Neural crest cell (in vitro differentiated cells): ENCODE results near the gene SMARCAL1. TPM values are rescaled to one million over a fixed set of nuclear protein-coding genes. Genes with fewer than 3 reads are reported as not detected.
A peak's percentile ranks its signal among the peaks of the same experiment; 100 is the strongest.

Experiments used
- DNase-seq: peaks from one replicate; pipeline ENCODE4 v3.0.0; 2021; ENCODE audit warnings: low read depth, mixed read lengths, low spot score
- H3K27ac Mint-ChIP-seq: one replicate; pipeline ENCODE4 v1.8.0; 2021; ENCODE audit warnings: mild to moderate bottlenecking, mixed read lengths; ENCODE audit not compliant: unreplicated experiment
- H3K27me3 Mint-ChIP-seq: 2 replicates; pipeline ENCODE4 v1.8.0; 2021; ENCODE audit warnings: low read depth, mild to moderate bottlenecking, mixed read lengths
- H3K36me3 Mint-ChIP-seq: 2 replicates; pipeline ENCODE4 v1.8.0; 2021; ENCODE audit warnings: low read depth, mild to moderate bottlenecking, mixed read lengths
- H3K4me1 Mint-ChIP-seq: 2 replicates; pipeline ENCODE4 v1.8.0; 2021; ENCODE audit warnings: mixed read lengths
- H3K4me3 Mint-ChIP-seq: one replicate; pipeline ENCODE4 v1.8.0; 2021; ENCODE audit warnings: mild to moderate bottlenecking, mixed read lengths
- H3K9me3 Mint-ChIP-seq: 2 replicates; pipeline ENCODE4 v1.8.0; 2021; ENCODE audit warnings: mixed read lengths
- total RNA-seq: library from RNA; stranded (reverse); gene quantifications from 2 replicates; pipeline ENCODE4 v1.2.1, GENCODE V29; 2021
- TF ChIP-seq, protein P1 (sequence below): fragments of 200-600 bp; sonication (generic); conservative IDR thresholded peaks from 2 replicates; pipeline ENCODE4 v1.5.0; 2021; ENCODE audit warnings: antibody characterized with exemption, mild to moderate bottlenecking

SMARCAL1 gene
- total RNA-seq, 1 donor from 2014 or later: 30.6 TPM

DNA sequence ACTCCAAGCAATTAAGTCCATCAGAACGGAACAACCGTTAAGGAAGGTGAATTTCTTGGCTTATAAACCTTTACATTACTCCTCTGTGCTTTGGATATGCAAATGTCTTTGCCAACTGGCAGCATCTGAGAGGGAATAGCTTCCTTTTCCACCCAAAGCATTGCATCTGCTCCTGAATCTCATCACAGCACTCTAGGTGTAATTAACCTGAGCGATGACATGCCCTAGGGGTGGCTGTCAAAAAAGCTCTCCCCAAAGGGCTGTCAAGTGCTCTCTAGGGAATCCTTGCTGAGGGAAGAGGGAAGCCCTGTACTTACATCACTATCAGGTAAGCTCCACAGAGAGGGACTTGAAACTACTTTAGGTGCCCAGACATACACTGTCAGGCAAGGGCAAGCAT, 5.5 kb upstream of the SMARCAL1 start:
- no peak overlapping the region for H3K4me3 Mint-ChIP-seq
- H3K9me3 Mint-ChIP-seq: no peaks in the 10 kb centered on the region
- TF ChIP-seq, protein P1, sequence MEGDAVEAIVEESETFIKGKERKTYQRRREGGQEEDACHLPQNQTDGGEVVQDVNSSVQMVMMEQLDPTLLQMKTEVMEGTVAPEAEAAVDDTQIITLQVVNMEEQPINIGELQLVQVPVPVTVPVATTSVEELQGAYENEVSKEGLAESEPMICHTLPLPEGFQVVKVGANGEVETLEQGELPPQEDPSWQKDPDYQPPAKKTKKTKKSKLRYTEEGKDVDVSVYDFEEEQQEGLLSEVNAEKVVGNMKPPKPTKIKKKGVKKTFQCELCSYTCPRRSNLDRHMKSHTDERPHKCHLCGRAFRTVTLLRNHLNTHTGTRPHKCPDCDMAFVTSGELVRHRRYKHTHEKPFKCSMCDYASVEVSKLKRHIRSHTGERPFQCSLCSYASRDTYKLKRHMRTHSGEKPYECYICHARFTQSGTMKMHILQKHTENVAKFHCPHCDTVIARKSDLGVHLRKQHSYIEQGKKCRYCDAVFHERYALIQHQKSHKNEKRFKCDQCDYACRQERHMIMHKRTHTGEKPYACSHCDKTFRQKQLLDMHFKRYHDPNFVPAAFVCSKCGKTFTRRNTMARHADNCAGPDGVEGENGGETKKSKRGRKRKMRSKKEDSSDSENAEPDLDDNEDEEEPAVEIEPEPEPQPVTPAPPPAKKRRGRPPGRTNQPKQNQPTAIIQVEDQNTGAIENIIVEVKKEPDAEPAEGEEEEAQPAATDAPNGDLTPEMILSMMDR: no peak
- peaks cover 27% of the 10 kb centered on the region for H3K4me1 Mint-ChIP-seq
- no peak for DNase-seq
- peaks cover 3% of the 10 kb centered on the region for H3K27me3 Mint-ChIP-seq
- H3K36me3 Mint-ChIP-seq: no peaks in the 10 kb centered on the region
- H3K27ac Mint-ChIP-seq: no peak overlapping the region

DNA sequence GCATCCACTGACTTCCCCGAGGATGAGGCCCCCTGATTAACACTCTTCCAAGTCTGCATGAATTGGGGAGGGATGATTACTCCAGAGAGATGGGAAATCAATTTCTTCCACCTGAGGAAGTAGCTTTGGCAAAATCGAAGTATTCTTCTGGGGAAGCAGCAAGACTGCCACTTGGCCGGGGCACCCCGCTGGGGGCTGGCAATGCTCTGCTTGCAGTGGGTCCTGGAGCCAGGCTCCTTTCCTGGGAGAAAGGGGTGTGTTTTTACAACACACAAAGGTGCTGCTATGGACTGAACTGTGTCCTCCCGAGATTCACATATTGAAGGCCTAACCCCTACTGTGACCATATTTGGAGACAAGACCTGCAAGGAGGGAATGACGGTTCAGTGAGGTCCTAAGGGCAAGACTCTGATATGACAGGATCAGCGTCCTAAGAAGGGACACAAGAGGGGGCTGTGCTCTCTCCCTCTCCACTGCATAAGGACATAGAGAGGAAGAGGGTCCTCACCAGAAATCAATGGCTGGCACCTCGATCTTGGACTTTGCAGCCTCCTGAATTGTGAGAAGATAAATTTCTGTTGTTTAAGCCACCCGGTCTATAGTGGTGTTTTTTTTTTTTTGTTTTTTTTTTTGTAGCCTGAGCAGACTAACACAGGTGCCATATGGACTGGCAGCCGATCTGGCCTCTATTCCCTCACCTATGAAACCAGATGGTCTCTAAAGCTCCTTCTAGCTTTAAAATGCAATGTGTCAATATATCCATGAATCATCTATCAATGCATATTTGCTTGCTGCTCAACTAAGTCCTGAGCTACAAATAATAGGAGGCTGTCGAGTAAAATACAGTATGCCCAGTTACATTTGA, 3.6 kb upstream of the SMARCAL1 start:
- H3K27me3 Mint-ChIP-seq: peaks cover 3% of the 10 kb centered on the region
- DNase-seq: no peak
- H3K27ac Mint-ChIP-seq: no peak overlapping the region
- H3K4me3 Mint-ChIP-seq: peak overlapping the region; percentile 10
- no peaks in the 10 kb centered on the region for H3K9me3 Mint-ChIP-seq
- TF ChIP-seq, protein P1: no peak
- H3K36me3 Mint-ChIP-seq: no peaks in the 10 kb centered on the region
- peaks cover 36% of the 10 kb centered on the region for H3K4me1 Mint-ChIP-seq

DNA sequence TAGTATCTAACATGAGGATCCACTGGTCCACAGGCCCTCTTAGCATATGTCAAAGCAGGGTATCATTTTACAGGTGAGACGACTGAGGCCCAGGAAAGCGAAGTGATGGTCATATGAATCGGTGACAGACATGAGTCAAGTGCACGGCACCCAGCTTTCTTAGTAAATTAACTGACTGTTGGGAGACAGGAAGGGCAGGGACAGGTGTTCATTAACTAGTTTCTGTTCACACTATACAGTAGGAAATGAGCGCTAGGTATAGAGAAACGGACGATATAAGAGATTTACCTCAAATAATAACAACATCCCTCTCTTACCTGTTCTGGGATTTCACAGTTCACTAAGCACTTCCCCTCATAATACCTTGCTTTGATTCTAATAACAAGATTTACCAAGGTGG, 1.7 kb upstream of the SMARCAL1 start:
- peaks cover 33% of the 10 kb centered on the region for H3K4me1 Mint-ChIP-seq
- TF ChIP-seq, protein P1: no peak
- no peaks in the 10 kb centered on the region for H3K36me3 Mint-ChIP-seq
- H3K9me3 Mint-ChIP-seq: no peaks in the 10 kb centered on the region
- H3K27ac Mint-ChIP-seq: no peak overlapping the region
- H3K4me3 Mint-ChIP-seq: no peak overlapping the region
- DNase-seq: no peak
- peaks cover 3% of the 10 kb centered on the region for H3K27me3 Mint-ChIP-seq

DNA sequence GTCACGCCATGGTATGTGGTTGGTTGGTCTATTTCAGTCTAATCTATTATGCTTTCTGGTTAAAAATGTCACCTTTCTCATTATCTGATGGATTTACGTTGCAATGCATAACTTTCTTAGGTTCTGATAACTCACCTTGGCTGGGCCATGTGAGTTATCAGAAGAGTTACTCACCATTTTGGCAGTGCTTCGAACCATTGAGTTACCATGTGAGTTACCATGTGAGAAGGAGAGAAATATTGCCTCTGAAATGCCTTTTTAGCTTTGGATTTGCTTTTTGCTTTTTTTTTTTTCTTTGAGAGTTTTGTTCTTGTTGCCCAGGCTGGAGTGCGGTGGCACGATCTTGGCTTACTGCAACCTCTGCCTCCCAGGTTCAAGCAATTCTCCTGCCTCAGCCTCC, 1.6 kb downstream of the SMARCAL1 start:
- TF ChIP-seq, protein P1: no peak
- Mint-ChIP-seq H3K4me3 (peak overlapping the region; percentile 99), H3K36me3 (peaks cover 5% of the 10 kb centered on the region), H3K27me3 (no peaks in the 10 kb centered on the region), H3K9me3 (no peaks in the 10 kb centered on the region), H3K27ac (no peak overlapping the region), H3K4me1 (peaks cover 28% of the 10 kb centered on the region)
- no peak for DNase-seq

DNA sequence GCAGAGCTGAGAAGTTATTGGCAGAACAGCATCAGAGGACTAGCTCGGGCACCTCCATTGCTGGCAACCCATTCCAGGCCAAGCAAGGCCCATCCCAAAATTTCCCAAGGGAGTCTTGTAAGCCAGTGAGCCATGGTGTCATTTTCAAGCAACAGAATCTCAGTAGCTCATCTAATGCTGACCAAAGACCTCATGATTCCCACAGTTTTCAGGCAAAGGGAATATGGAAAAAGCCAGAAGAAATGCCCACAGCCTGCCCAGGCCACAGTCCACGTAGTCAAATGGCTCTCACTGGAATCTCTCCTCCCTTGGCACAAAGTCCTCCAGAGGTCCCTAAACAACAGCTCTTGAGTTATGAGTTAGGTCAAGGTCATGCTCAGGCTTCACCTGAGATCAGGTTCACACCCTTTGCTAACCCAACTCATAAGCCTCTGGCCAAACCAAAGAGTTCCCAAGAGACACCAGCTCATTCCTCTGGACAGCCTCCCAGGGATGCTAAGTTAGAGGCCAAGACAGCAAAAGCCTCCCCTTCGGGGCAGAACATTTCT, 2.6 kb downstream of the SMARCAL1 start:
- TF ChIP-seq, protein P1: no peak
- H3K9me3 Mint-ChIP-seq: no peaks in the 10 kb centered on the region
- H3K27ac Mint-ChIP-seq: no peak overlapping the region
- H3K27me3 Mint-ChIP-seq: no peaks in the 10 kb centered on the region
- peaks cover 5% of the 10 kb centered on the region for H3K36me3 Mint-ChIP-seq
- H3K4me1 Mint-ChIP-seq: peaks cover 28% of the 10 kb centered on the region
- DNase-seq: no peak
- H3K4me3 Mint-ChIP-seq: no peak overlapping the region
